Suprapubic skin (tissue), 3 donors: ENCODE results near the gene CKB.

Source experiments
- CTCF ChIP-seq, 2 donors: fragments of 200-600 bp in 1 of 2; fragments of 450-650 bp in 1 of 2; sonication (generic) in 1 of 2; IDR thresholded peaks; one replicate each; pipeline ENCODE4 v1.5.1; 2016 to 2019; ENCODE audit warnings: antibody characterized with exemption in 2 of 2, mild to moderate bottlenecking in 1 of 2, moderate library complexity in 1 of 2
- EP300 ChIP-seq: sonication (generic); formaldehyde crosslinking; IDR thresholded peaks from one replicate; pipeline ENCODE4 v1.6.1; 2017; ENCODE audit warnings: antibody characterized with exemption
- POLR2A ChIP-seq, 2 donors: fragments of 450-650 bp; IDR thresholded peaks; one replicate each; pipeline ENCODE4 v1.6.1; 2017; ENCODE audit warnings: antibody characterized with exemption in 2 of 2, mild to moderate bottlenecking in 2 of 2, moderate library complexity in 2 of 2

- TF ChIP-seq CTCF (IDR thresholded peaks at IDR 0.05) (no peak), POLR2A (IDR thresholded peaks at IDR 0.05) (no peak), EP300 (no peak)
These were observed 6.0 kb downstream of the CKB start for GRCh38 chr14:103516426-103517173.
